Islet of Langerhans (tissue), 1 donor: ENCODE measurements around the gene CALY.

Source experiments
- FAIRE-seq: peaks from one replicate; lab custom pipeline; 2011; peaks lifted over from hg19 to GRCh38; lab: Jason Lieb, UNC

CALY gene

GRCh38 chr10:133350950-133351329 lies 14.2 kb upstream of the CALY start:
- no peak for FAIRE-seq

GRCh38 chr10:133350283-133350949 lies 13.7 kb upstream of the CALY start:
- FAIRE-seq = no peak

- no peak for FAIRE-seq
Measured at GRCh38 chr10:133349577-133350011, 12.9 kb upstream of the CALY start.

GRCh38 chr10:133349160-133349568 lies 12.5 kb upstream of the CALY start:
- no peak for FAIRE-seq

- FAIRE-seq = no peak
Measured at GRCh38 chr10:133347710-133348517, 11.2 kb upstream of the CALY start.

- FAIRE-seq = no peak
Measured at GRCh38 chr10:133346413-133346812, 9.7 kb upstream of the CALY start.

- FAIRE-seq = no peak
Measured at GRCh38 chr10:133344236-133344635, 7.5 kb upstream of the CALY start.

GRCh38 chr10:133343558-133343957 lies 6.9 kb upstream of the CALY start:
- no peak for FAIRE-seq

- FAIRE-seq = no peak
Measured at GRCh38 chr10:133342942-133343341, 6.2 kb upstream of the CALY start.

GRCh38 chr10:133341983-133342382 lies 5.3 kb upstream of the CALY start:
- no peak for FAIRE-seq

- no peak for FAIRE-seq
Measured at GRCh38 chr10:133339708-133340380, 3.1 kb upstream of the CALY start.

- no peak for FAIRE-seq
Measured at GRCh38 chr10:133338080-133339071, 1.7 kb upstream of the CALY start.

GRCh38 chr10:133337370-133337725 lies 652 bp upstream of the CALY start:
- FAIRE-seq = no peak

- FAIRE-seq = no peak
Measured at GRCh38 chr10:133336118-133336576, 549 bp downstream of the CALY start.

- no peak for FAIRE-seq
Measured at GRCh38 chr10:133335246-133336117, 1.2 kb downstream of the CALY start.

GRCh38 chr10:133334503-133335245 lies 2.0 kb downstream of the CALY start:
- no peak for FAIRE-seq

GRCh38 chr10:133332936-133333699 lies 3.6 kb downstream of the CALY start:
- no peak for FAIRE-seq

GRCh38 chr10:133329491-133330202 lies 7.0 kb downstream of the CALY start:
- FAIRE-seq = no peak
